HepG2 (cell line): ENCODE measurements around the gene OSBPL5. TPM values are rescaled to one million over a fixed set of nuclear protein-coding genes. Genes with fewer than 3 reads are reported as not detected.
A peak's percentile ranks its signal among the peaks of the same experiment; 100 is the strongest.

ENCODE experiments used
- ARHGAP35 ChIP-seq: sonication (generic); formaldehyde crosslinking; IDR thresholded peaks from 2 replicates; pipeline ENCODE4 v1.9.0; 2022; ENCODE audit warnings: mild to moderate bottlenecking, inconsistent platforms, moderate library complexity, missing genetic modification reagents, borderline replicate concordance
- GATAD1 ChIP-seq: IDR thresholded peaks from 2 replicates; pipeline ENCODE4 v1.6.1; 2016; ENCODE audit warnings: missing genetic modification reagents, missing compliant biosample characterization
- HNF4G ChIP-seq, 2 experiments: sonication (generic) in 1 of 2; formaldehyde crosslinking in 1 of 2; IDR thresholded peaks; 2 replicates each; pipeline versions ENCODE4 v1.4.0 to v1.6.1; 2011 to 2020; ENCODE audit warnings: borderline replicate concordance in 2 of 2, low read depth in 2 of 2, mild to moderate bottlenecking in 2 of 2, low read length in 1 of 2, missing genetic modification reagents in 1 of 2, moderate library complexity in 1 of 2
- IRF2 ChIP-seq: IDR thresholded peaks from 2 replicates; pipeline ENCODE4 v1.6.1; 2018; ENCODE audit warnings: missing genetic modification reagents, missing compliant biosample characterization
- ISX ChIP-seq: sonication (generic); formaldehyde crosslinking; conservative IDR thresholded peaks from 2 replicates; pipeline ENCODE4 v1.5.0; 2020; ENCODE audit warnings: missing genetic modification reagents
- KDM1A ChIP-seq: IDR thresholded peaks from 2 replicates; pipeline ENCODE4 v1.6.1; 2016; ENCODE audit warnings: missing compliant biosample characterization
- NFIC ChIP-seq: IDR thresholded peaks from 2 replicates; pipeline ENCODE4 v1.6.1; 2012; ENCODE audit warnings: mild to moderate bottlenecking, low read length, inconsistent platforms
- RNF2 ChIP-seq: fragments of 450-650 bp; conservative IDR thresholded peaks from 2 replicates; pipeline ENCODE4 v1.6.1; 2016; ENCODE audit warnings: low read depth
- ZBTB38 ChIP-seq: sonication (generic); formaldehyde crosslinking; IDR thresholded peaks from 2 replicates; pipeline ENCODE4 v1.5.1; 2020; ENCODE audit warnings: mild to moderate bottlenecking, missing genetic modification reagents
- ZNF430 ChIP-seq: sonication (generic); formaldehyde crosslinking; IDR thresholded peaks from 2 replicates; pipeline ENCODE4 v1.9.0; 2021; ENCODE audit warnings: mild to moderate bottlenecking, missing genetic modification reagents
- ZNF639 ChIP-seq: conservative IDR thresholded peaks from 2 replicates; pipeline ENCODE4 v1.6.1; 2018; ENCODE audit warnings: missing genetic modification reagents
- ZNF850 ChIP-seq: sonication (generic); formaldehyde crosslinking; conservative IDR thresholded peaks from 2 replicates; pipeline ENCODE4 v1.9.0; 2021; ENCODE audit warnings: mild to moderate bottlenecking, missing genetic modification reagents
- ZZZ3 ChIP-seq: sonication (generic); formaldehyde crosslinking; IDR thresholded peaks from 2 replicates; pipeline ENCODE4 v1.4.0; 2020; ENCODE audit warnings: missing genetic modification reagents, mild to moderate bottlenecking, borderline replicate concordance
- polyA plus RNA-seq, 8 experiments: library from polyadenylated mRNA; depleted of rRNA in 3 of 8; stranded (reverse) in 7 of 8; unstranded in 1 of 8; fragments of >200 nt; fragmentation: Illumina TruSeq in 4 of 8; extraction: Trizol in 4 of 8; gene quantifications; 2 replicates each; pipeline versions ENCODE4 v1.2.1 to v1.2.3, GENCODE V29; 2011 to 2016; ENCODE audit warnings: low read depth in 4 of 8, missing spikeins in 1 of 8, mixed read lengths in 1 of 8; ENCODE audit not compliant: insufficient read depth in 1 of 8
- total RNA-seq, 5 experiments: library from RNA; depleted of rRNA; stranded (reverse); fragments of >200 nt; fragmentation: Illumina TruSeq; extraction: Trizol; gene quantifications; 2 replicates each; pipeline ENCODE4 v1.2.3, GENCODE V29; 2016; ENCODE audit warnings: low read depth in 1 of 5
- TF ChIP-seq, protein P1 (sequence below): sonication (generic); formaldehyde crosslinking; IDR thresholded peaks from 2 replicates; pipeline ENCODE4 v1.4.0; 2020; ENCODE audit warnings: missing genetic modification reagents
- TF ChIP-seq, protein P2 (sequence below): sonication (generic); formaldehyde crosslinking; IDR thresholded peaks from 2 replicates; pipeline ENCODE4 v1.4.0; 2020; ENCODE audit warnings: missing genetic modification reagents, borderline replicate concordance
- TF ChIP-seq, protein P3 (sequence below): sonication (generic); formaldehyde crosslinking; IDR thresholded peaks from 2 replicates; pipeline ENCODE4 v1.4.0; 2020; ENCODE audit warnings: mild to moderate bottlenecking, missing genetic modification reagents

The OSBPL5 gene
- total and polyA plus RNA-seq, 2 of the 13 experiments (the other 11 are each of a cell fraction or from before 2014, with no cell fraction given): not detected

- TF ChIP-seq ZZZ3 (CRISPR knock-in tag): no peak
- no peak for TF ChIP-seq NFIC
- TF ChIP-seq ZNF850: no peak
- no peak for TF ChIP-seq ZBTB38 (CRISPR knock-in tag)
- no peak for TF ChIP-seq HNF4G (IDR thresholded peaks at IDR 0.05; ENCODE audit: borderline replicate concordance, low read depth, low read length)
- no peak for TF ChIP-seq HNF4G (CRISPR knock-in tag; IDR thresholded peaks at IDR 0.05; ENCODE audit: borderline replicate concordance, low read depth)
- 0 out of 2 replicates have a peak, but pooled peaks have one; percentile 48 for TF ChIP-seq ARHGAP35 (CRISPR knock-in tag)
- no peak for TF ChIP-seq ZNF430 (CRISPR knock-in tag)
- peak; percentile 31; the same call in 1 of the 2 replicates for TF ChIP-seq IRF2 (CRISPR knock-in tag)
- no peak for TF ChIP-seq RNF2
- no peak for TF ChIP-seq ZNF639 (CRISPR knock-in tag)
- TF ChIP-seq, protein P1, sequence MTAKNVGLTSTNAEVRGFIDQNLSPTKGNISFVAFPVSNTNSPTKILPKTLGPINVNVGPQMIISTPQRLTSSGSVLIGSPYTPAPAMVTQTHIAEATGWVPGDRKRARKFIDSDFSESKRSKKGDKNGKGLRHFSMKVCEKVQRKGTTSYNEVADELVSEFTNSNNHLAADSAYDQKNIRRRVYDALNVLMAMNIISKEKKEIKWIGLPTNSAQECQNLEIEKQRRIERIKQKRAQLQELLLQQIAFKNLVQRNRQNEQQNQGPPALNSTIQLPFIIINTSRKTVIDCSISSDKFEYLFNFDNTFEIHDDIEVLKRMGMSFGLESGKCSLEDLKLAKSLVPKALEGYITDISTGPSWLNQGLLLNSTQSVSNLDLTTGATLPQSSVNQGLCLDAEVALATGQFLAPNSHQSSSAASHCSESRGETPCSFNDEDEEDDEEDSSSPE (CRISPR knock-in tag): no peak
- no peak for TF ChIP-seq ISX (CRISPR knock-in tag)
- TF ChIP-seq, protein P2, sequence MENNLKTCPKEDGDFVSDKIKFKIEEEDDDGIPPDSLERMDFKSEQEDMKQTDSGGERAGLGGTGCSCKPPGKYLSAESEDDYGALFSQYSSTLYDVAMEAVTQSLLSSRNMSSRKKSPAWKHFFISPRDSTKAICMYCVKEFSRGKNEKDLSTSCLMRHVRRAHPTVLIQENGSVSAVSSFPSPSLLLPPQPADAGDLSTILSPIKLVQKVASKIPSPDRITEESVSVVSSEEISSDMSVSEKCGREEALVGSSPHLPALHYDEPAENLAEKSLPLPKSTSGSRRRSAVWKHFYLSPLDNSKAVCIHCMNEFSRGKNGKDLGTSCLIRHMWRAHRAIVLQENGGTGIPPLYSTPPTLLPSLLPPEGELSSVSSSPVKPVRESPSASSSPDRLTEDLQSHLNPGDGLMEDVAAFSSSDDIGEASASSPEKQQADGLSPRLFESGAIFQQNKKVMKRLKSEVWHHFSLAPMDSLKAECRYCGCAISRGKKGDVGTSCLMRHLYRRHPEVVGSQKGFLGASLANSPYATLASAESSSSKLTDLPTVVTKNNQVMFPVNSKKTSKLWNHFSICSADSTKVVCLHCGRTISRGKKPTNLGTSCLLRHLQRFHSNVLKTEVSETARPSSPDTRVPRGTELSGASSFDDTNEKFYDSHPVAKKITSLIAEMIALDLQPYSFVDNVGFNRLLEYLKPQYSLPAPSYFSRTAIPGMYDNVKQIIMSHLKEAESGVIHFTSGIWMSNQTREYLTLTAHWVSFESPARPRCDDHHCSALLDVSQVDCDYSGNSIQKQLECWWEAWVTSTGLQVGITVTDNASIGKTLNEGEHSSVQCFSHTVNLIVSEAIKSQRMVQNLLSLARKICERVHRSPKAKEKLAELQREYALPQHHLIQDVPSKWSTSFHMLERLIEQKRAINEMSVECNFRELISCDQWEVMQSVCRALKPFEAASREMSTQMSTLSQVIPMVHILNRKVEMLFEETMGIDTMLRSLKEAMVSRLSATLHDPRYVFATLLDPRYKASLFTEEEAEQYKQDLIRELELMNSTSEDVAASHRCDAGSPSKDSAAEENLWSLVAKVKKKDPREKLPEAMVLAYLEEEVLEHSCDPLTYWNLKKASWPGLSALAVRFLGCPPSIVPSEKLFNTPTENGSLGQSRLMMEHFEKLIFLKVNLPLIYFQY: no peak
- no peak for TF ChIP-seq KDM1A (CRISPR knock-in tag)
- TF ChIP-seq, protein P3, sequence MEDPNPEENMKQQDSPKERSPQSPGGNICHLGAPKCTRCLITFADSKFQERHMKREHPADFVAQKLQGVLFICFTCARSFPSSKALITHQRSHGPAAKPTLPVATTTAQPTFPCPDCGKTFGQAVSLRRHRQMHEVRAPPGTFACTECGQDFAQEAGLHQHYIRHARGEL: peak; percentile 98
- TF ChIP-seq GATAD1 (CRISPR knock-in tag): 0 out of 2 replicates have a peak, but pooled peaks have one; percentile 31
Measured at GRCh38 chr11:3091846-3092602, 73.1 kb downstream of the OSBPL5 start (continued).
